ENCODE data around the gene TBRG4. TPM values are rescaled to one million over a fixed set of nuclear protein-coding genes. Genes with fewer than 3 reads are reported as not detected.

TBRG4 gene
- total RNA-seq, 1 donor from 2014 or later = 79.0 TPM

DNA sequence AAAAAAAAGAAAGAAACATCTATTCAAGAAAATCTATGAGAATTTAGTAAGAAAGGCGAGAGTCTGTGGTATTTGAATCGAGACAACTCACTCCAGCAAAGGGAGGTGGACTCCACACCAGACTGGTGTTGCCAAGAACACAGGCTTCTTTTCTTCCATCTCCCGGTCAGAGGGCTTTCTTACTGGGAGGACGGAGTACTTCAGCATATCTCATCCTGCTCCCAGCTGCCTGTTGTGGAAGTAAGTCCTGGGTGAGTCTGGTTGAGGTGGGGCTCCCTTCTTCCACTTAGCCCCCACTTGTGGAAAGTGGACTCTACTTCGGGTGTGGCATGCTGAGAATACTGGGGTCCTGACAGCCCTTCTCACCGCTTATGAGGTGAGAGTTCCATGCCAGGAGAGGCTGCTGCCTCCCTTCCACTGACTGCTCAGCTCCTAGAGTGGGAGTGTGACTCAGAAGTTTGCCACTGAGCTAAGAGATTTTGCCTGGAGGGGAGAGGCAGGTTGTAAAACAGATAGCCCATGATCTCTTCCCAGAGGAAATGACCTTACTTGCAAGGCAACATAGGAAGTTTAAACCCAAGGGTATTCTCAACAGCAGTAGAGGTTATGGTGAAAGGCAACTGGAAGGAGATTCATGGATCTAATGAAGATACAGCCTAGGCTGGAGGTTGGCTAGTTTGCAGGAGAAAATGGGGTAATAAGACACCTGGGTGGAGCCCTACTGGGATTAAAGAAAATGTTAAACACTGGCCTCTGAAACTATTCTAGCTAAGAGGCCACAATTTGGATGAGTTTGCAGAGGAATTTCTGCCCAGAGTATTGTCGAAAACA is 19.2 kb downstream of the TBRG4 start:
- DNase-seq (ENCODE audit: low read depth, low spot score) = no peak

DNA sequence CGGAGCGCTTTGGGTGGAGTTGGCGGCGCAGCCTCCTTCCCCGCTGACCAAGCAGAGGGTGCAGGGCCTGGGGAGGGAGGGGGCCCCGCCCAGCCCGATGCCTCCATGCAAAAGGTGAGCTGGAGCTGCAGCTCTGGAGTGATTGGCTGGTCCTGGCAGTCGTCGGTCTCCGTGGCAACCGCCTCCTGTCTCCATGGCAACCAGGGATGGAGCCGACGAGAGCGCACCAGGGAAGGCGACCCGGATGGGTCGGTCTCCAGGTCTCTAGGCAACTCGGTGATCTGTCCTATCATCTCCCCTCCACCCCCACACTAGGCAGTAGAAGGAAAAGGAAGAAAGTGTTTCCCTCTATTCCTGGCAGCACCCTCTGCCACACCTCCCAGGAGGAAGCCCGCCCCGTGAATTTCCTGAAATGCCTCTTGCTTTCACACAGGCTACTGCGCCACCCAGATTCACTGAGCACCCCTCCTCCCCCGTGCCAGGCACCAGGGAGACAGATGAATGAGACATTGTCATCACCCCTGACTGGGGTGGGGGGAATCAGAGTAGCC is 22.1 kb downstream of the TBRG4 start:
- no peak for DNase-seq (ENCODE audit: low read depth, low spot score)

- no peak for DNase-seq (ENCODE audit: low read depth, low spot score)
Measured at GRCh38 chr7:45088821-45089340, 22.6 kb downstream of the TBRG4 start, which contains the start of gene NACAD. TSS of gene NACAD (minus strand) at chr7:45088969. CDS start at chr7:45088894, 75 bp downstream.

DNA sequence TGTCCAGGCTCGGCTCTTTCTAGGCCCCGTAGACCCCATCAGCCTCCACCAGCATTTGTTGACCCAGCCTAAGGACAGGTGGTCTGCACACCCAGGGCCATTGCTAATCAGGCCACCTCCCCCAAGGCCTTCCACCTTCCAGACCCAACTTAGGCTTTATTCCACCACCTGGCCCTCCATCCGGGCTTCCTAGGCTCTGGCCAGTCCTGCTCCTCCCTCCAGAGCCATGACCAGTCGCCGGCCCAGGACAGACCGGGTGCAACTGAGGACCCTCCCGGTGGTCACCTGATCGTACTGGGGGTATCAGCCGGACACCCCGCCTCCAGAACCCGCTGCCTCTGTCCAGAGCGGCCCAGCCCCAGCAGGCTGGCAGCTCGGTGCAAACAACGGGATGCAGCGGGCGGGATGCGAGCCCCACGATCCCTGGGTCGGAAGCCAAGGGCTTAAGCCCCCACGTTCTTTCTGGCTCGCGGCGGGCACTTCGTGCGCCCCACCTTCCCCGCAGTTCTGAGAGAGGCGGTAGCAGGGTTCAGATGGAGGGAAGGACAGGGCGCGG is 23.3 kb downstream of the TBRG4 start:
- no peak for DNase-seq (ENCODE audit: low read depth, low spot score)

DNA sequence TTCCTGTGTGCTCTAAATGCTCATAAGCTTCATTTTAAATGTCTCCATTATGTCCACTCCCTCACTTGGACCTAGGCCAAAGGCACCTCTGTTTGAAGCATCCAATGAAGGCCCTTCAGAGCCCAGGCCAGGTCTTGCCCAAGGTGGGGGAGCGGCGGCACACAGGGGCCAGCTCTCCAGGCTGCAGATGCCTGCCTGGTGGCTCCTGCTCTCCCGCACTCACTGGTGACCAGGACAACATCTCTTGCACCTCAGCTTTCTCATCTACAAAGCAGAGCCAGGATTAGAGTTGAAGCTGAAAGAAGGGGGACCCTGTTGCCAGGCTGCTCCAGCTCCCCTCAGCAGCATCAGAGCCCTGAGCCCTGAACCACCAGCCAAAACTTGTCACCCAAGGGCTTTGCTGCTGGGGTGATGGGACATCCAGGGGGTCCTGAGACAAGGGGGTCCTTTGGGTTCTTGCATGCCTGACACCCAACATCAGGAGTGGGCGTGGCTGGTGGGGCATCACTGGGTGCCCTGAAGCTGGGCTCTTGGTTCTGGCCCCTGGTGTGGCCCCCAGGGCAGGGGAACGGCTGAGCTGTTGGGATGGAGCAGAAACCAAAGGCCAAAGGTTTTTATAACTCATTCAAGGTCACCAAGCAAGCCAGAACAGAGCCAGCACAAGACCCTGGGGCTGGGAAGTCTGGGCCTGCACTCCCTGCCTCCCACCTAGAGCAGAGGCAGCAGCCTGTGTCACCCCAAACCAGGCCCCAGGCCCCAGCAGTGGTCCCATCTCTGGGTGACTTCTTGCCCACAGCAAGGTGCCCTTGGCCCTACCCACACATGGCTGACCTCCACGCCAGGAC is 24.0 kb downstream of the TBRG4 start:
- DNase-seq (ENCODE audit: low read depth, low spot score) = no peak

- no peak for DNase-seq (ENCODE audit: low read depth, low spot score)
Measured at GRCh38 chr7:45086331-45087065, 25.0 kb downstream of the TBRG4 start.

DNA sequence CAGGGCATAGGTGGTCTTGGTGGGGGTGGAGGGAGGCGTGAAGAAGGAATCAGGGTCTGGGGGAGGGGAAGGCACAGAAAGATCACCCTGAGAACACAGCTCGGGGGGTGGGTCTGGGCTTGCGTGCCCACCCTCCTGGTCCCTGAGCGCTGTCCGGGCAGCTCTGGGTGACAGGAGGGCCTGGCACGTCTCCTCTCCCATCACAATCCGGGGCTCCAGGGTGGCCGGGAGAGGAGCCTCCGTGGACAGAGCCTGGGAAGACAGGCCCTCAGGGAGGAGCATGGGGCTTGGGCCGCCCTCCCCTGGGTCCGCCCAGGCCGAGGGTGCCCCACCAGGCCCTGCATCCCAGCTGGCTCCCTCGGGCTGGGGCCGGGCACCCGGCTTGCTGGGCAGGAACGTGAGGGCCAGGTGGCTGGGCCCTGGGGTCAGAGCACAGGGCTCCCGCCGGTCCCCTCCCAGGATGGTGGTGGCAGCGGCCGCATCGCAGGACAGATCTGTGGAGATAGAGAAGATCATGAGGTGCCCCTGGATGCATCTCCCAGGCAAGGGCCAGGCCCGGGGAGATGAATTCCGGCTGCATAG is 25.8 kb downstream of the TBRG4 start:
- DNase-seq (ENCODE audit: low read depth, low spot score) = no peak

- DNase-seq (ENCODE audit: low read depth, low spot score) = no peak
Measured at GRCh38 chr7:45084901-45085618, 26.4 kb downstream of the TBRG4 start.

DNA sequence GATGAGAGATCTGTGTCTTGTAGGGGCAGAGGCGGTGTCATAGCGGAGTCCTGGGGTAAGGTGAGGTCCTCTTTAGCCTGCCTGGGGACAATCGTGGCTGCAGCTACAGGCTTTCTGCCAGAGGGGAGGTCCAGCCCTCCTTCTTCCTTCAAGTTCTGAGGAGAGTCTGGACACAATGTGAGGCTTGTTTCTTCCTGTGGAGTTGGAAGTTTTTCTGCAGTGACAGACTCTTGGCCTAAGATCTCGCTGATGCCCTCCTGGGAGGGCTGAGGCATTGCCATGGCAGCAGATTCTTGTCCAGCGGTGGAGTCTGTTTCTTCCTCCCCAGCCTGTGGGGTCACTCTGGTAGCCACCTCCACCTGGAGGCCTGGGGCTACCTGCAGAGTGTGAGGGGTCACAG is 27.2 kb downstream of the TBRG4 start:
- DNase-seq (ENCODE audit: low read depth, low spot score) = no peak

DNA sequence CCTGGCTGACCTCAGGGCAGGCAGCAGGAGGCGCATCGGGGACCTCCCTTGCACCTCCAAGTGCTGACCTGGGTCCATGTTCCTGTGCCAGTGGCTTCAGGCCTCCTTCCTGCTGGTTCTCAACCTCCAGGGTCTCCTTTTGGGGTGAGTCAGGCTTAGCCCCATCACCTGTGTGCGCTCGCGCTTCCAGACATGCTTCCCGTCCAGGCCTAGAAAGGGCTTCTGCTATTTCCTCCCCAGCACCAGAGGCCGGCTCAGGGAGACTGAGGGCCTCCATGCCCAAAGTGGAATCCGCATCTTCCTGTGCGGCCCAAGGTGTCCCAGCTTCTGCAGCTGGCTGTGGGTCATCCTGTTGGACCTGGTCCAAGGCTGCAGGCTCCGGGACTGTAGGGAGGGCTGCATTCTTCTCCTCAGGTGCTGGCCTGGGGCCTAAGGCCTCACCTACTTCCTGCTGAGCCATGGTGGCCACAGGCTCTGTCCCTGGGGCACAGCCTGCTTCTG is 28.6 kb downstream of the TBRG4 start:
- DNase-seq (ENCODE audit: low read depth, low spot score) = no peak

- no peak for DNase-seq (ENCODE audit: low read depth, low spot score)
Measured at GRCh38 chr7:45082031-45082830, 29.3 kb downstream of the TBRG4 start.

- no peak for DNase-seq (ENCODE audit: low read depth, low spot score)
Measured at GRCh38 chr7:45081670-45081974, 29.9 kb downstream of the TBRG4 start.

DNA sequence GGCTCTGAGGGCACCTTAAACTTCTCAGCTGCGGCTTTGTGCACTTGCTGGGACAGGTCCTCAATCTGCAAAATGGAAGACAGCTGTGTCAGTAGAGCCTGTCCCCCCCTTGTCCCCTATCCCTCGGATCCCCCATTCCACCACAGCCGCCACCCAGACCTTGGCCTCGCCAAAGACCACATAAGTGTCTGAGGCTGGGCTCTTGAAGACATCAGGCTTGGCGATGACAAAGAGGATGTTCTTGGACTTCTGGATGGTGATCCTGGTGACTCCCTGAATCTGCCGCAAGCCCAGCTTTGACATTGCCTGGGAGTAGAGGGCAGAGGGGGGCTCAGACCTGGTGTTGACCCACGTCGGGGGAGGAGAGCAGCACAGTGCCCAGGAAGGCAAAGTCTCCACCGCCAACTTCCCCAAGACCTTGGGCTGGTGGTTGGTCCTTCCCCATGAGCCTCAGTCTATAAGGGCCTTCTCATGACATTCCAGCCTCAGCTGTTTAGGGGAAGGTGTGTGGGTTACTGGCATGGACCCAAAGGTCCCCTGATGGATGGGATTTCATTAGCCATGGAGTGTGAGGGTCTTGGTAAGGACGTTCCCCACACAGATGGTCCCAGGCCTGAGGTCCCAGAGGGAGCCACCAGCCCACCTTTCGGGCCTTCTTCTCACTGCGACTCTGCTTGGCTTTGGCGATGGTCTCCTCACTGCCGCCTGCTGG is 30.4 kb downstream of the TBRG4 start:
- DNase-seq (ENCODE audit: low read depth, low spot score) = no peak

- DNase-seq (ENCODE audit: low read depth, low spot score) = no peak
Measured at GRCh38 chr7:45080265-45080957, 31.1 kb downstream of the TBRG4 start.

DNA sequence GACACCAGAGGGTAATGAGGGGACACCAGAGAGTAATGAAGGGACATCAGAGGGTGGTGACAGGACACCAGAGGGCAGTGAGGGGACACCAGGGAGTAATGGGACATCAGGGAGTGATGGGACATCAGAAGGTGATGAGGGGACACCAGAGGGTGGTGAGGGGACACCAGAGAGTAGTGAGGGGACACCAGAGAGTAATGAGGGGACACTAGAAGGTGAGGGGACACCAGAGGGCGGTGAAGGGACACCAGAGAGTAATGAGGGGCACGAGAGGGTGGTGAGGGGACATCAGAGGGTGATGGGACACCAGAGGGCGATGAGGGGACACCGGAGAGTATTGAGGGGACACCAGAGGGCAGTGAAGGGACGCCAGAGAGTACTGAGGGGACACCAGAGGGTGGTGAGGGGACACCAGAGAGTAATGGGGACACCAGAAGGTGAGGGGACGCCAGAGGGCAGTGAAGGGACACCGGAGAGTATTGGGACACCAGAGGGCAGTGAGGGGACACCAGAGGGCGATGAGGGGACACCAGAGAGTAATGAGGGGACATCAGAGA is 33.3 kb downstream of the TBRG4 start:
- DNase-seq (ENCODE audit: low read depth, low spot score) = no peak

DNA sequence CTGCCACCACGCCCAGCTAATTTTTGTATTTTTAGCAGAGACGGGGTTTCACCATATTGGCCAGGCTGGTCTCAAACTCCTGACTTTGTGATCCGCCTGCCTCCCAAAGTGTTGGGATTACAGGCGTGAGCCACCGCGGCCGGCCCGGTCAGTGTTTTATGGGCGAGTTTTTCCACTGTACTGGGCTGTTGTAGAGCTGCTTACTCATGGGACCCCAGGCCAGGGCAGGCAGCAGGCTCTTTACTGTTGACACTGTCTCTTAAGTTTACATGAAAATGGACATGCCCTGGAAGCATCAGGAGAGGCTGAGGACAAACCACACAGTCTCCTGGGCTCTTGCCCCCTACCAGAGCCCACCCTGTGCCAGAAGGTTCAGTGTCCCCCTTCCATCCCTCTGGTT is 33.9 kb downstream of the TBRG4 start:
- DNase-seq (ENCODE audit: low read depth, low spot score) = no peak

GRCh38 chr7:45076946-45077345 is 34.6 kb downstream of the TBRG4 start:
- DNase-seq (ENCODE audit: low read depth, low spot score) = no peak

All from pulmonary artery endothelial cell (primary cell).